SK-N-SH treated with all-trans-retinoic acid at 6 μM for 48 hours (cell line): ENCODE results near the gene LAMB4.

Source experiments
- ATAC-seq: fragments of 200-7000 bp; cut with Tn5 transposase; 3 replicates; pipeline ENCODE4 v1.9.1; 2020; ENCODE audit warnings: mild to moderate bottlenecking, moderate library complexity
- ARNTL ChIP-seq: fragments of 450-650 bp; formaldehyde crosslinking; IDR thresholded peaks from 2 replicates; pipeline ENCODE4 v1.5.0; 2020; ENCODE audit warnings: low read depth, mild to moderate bottlenecking, moderate library complexity, borderline replicate concordance
- BACH2 ChIP-seq: fragments of 250-450 bp; sonication (Bioruptor Pico); IDR thresholded peaks from 2 replicates; pipeline ENCODE4 v1.9.0; 2021; ENCODE audit warnings: mild to moderate bottlenecking, borderline replicate concordance
- CREB5 ChIP-seq: fragments of 250-450 bp; sonication (Bioruptor Pico); IDR thresholded peaks from 2 replicates; pipeline ENCODE4 v1.5.1; 2020; ENCODE audit warnings: low read depth, mild to moderate bottlenecking, moderate library complexity
- CSDC2 ChIP-seq: fragments of 250-450 bp; sonication (Bioruptor Pico); IDR thresholded peaks from 2 replicates; pipeline ENCODE4 v1.5.0; 2020; ENCODE audit warnings: mild to moderate bottlenecking, moderate library complexity
- CSRNP3 ChIP-seq: fragments of 250-450 bp; sonication (Bioruptor Pico); IDR thresholded peaks from 2 replicates; pipeline ENCODE4 v1.5.1; 2021; ENCODE audit warnings: mild to moderate bottlenecking, moderate library complexity
- ESRRG ChIP-seq: fragments of 250-450 bp; sonication (Bioruptor Pico); IDR thresholded peaks from 2 replicates; pipeline ENCODE4 v1.6.1; 2021; ENCODE audit warnings: mild to moderate bottlenecking
- GLIS3 ChIP-seq: fragments of 250-450 bp; sonication (Bioruptor Pico); IDR thresholded peaks from 2 replicates; pipeline ENCODE4 v1.5.0; 2020; ENCODE audit warnings: mild to moderate bottlenecking, moderate library complexity
- ISL1 ChIP-seq: fragments of 250-450 bp; sonication (Bioruptor Pico); IDR thresholded peaks from 2 replicates; pipeline ENCODE4 v2.1.2; 2022; ENCODE audit warnings: mild to moderate bottlenecking, moderate library complexity
- OSR1 ChIP-seq: fragments of 250-450 bp; sonication (Bioruptor Pico); IDR thresholded peaks from 2 replicates; pipeline ENCODE4 v1.8.0; 2022; ENCODE audit warnings: moderate library complexity, mild to moderate bottlenecking, inconsistent platforms
- PATZ1 ChIP-seq: fragments of 250-450 bp; sonication (Bioruptor Pico); IDR thresholded peaks from 2 replicates; pipeline ENCODE4 v1.8.0; 2020; ENCODE audit warnings: mild to moderate bottlenecking, moderate library complexity, borderline replicate concordance
- PPARA ChIP-seq: fragments of 250-450 bp; sonication (Bioruptor Pico); IDR thresholded peaks from 2 replicates; pipeline ENCODE4 v1.5.0; 2020; ENCODE audit warnings: mild to moderate bottlenecking, borderline replicate concordance
- RARB ChIP-seq: fragments of 250-450 bp; sonication (Bioruptor Pico); IDR thresholded peaks from 2 replicates; pipeline ENCODE4 v1.8.0; 2021; ENCODE audit warnings: mild to moderate bottlenecking, moderate library complexity
- SNAI2 ChIP-seq: fragments of 250-450 bp; sonication (Bioruptor Pico); IDR thresholded peaks from 2 replicates; pipeline ENCODE4 v1.5.0; 2020; ENCODE audit warnings: mild to moderate bottlenecking, moderate library complexity
- TCF4 ChIP-seq: fragments of 250-450 bp; sonication (Bioruptor Pico); IDR thresholded peaks from 2 replicates; pipeline ENCODE4 v1.8.0; 2021; ENCODE audit warnings: mild to moderate bottlenecking, moderate library complexity, borderline replicate concordance
- TOX ChIP-seq: fragments of 250-450 bp; sonication (Bioruptor Pico); IDR thresholded peaks from 2 replicates; pipeline ENCODE4 v1.8.0; 2021; ENCODE audit warnings: mild to moderate bottlenecking, moderate library complexity, borderline replicate concordance
- TSHZ2 ChIP-seq: fragments of 250-450 bp; sonication (Bioruptor Pico); IDR thresholded peaks from 2 replicates; pipeline ENCODE4 v1.5.0; 2020; ENCODE audit warnings: mild to moderate bottlenecking, moderate library complexity
- ZC3H10 ChIP-seq: fragments of 250-450 bp; sonication (Bioruptor Pico); IDR thresholded peaks from 2 replicates; pipeline ENCODE4 v1.5.1; 2021; ENCODE audit warnings: mild to moderate bottlenecking, moderate library complexity
- ZFP3 ChIP-seq: fragments of 250-450 bp; sonication (Bioruptor Pico); IDR thresholded peaks from 2 replicates; pipeline ENCODE4 v1.5.0; 2020; ENCODE audit warnings: mild to moderate bottlenecking, moderate library complexity
- ZFP30 ChIP-seq: fragments of 450-650 bp; formaldehyde crosslinking; IDR thresholded peaks from 2 replicates; pipeline ENCODE4 v1.5.0; 2022; ENCODE audit warnings: mild to moderate bottlenecking, moderate library complexity
- ZNF565 ChIP-seq: fragments of 450-650 bp; formaldehyde crosslinking; conservative IDR thresholded peaks from 2 replicates; pipeline ENCODE4 v1.5.0; 2020; ENCODE audit warnings: low read depth, mild to moderate bottlenecking, moderate library complexity
- ZNF8 ChIP-seq: fragments of 450-650 bp; formaldehyde crosslinking; IDR thresholded peaks from 2 replicates; pipeline ENCODE4 v1.5.0; 2020; ENCODE audit warnings: mild to moderate bottlenecking, moderate library complexity

The LAMB4 gene

GRCh38 chr7:108000875-108001763 is 129.0 kb downstream of the LAMB4 start:
- ATAC-seq: peak; percentile 35
- no peak for TF ChIP-seq ZNF8 (CRISPR knock-in tag)
- TF ChIP-seq ZFP3 (CRISPR knock-in tag): 0 out of 2 replicates have a peak, but pooled peaks have one; percentile 12
- TF ChIP-seq CSDC2 (CRISPR knock-in tag): no peak

- ATAC-seq: no peak; the same call in 2 of the 3 replicates
These were observed 130.2 kb downstream of the LAMB4 start for GRCh38 chr7:107999779-108000560.

GRCh38 chr7:107998660-107999480 is 131.3 kb downstream of the LAMB4 start:
- TF ChIP-seq GLIS3 (CRISPR knock-in tag) (0 out of 2 replicates have a peak, but pooled peaks have one; percentile 3), TSHZ2 (CRISPR knock-in tag) (no peak)
- ATAC-seq: no peak

More at GRCh38 chr7:107999779-108000560, 130.2 kb downstream of the LAMB4 start:
- TF ChIP-seq BACH2 (CRISPR knock-in tag): no peak
- no peak for TF ChIP-seq ZNF565 (CRISPR knock-in tag)
- TF ChIP-seq CSDC2 (CRISPR knock-in tag): 0 out of 2 replicates have a peak, but pooled peaks have one; percentile 47
- no peak for TF ChIP-seq ZFP30
- TF ChIP-seq ZC3H10 (CRISPR knock-in tag): no peak
- TF ChIP-seq CREB5 (CRISPR knock-in tag): 0 out of 2 replicates have a peak, but pooled peaks have one; percentile 7
- peak; percentile 80 for TF ChIP-seq ISL1 (CRISPR knock-in tag)
- TF ChIP-seq SNAI2 (CRISPR knock-in tag): peak; percentile 34; the same call in 1 of the 2 replicates

GRCh38 chr7:107998150-107998549 is 132.0 kb downstream of the LAMB4 start:
- no peak for ATAC-seq
- TF ChIP-seq ZNF8 (CRISPR knock-in tag): no peak
- no peak for TF ChIP-seq OSR1 (CRISPR knock-in tag)
- TF ChIP-seq RARB (CRISPR knock-in tag): no peak
- no peak for TF ChIP-seq ARNTL (CRISPR knock-in tag)
- no peak for TF ChIP-seq CSDC2 (CRISPR knock-in tag)
- no peak for TF ChIP-seq ZFP3 (CRISPR knock-in tag)
- no peak for TF ChIP-seq TCF4 (CRISPR knock-in tag)
- TF ChIP-seq BACH2 (CRISPR knock-in tag): no peak
- TF ChIP-seq ZNF565 (CRISPR knock-in tag): no peak
- TF ChIP-seq CSRNP3 (CRISPR knock-in tag): no peak
- TF ChIP-seq TOX: no peak
- TF ChIP-seq ZFP30: no peak
- no peak for TF ChIP-seq ESRRG (CRISPR knock-in tag)
- no peak for TF ChIP-seq TSHZ2 (CRISPR knock-in tag)
- TF ChIP-seq PPARA (CRISPR knock-in tag): no peak
- no peak for TF ChIP-seq PATZ1 (CRISPR knock-in tag)
- no peak for TF ChIP-seq ISL1 (CRISPR knock-in tag)
